WTC11 (cell line): ENCODE measurements around the gene NKD1.
A peak's percentile ranks its signal among the peaks of the same experiment; 100 is the strongest.

Experiments used
- CTCF ChIP-seq: fragments of 200-600 bp; IDR thresholded peaks from 2 replicates; pipeline ENCODE4 v1.8.0; 2022; ENCODE audit warnings: antibody characterized with exemption
- ELF4 ChIP-seq: sonication (generic); formaldehyde crosslinking; IDR thresholded peaks from 2 replicates; pipeline ENCODE4 v1.8.1; 2022; ENCODE audit warnings: low read depth, mild to moderate bottlenecking, moderate library complexity, missing genetic modification reagents
- MAX ChIP-seq: sonication (generic); formaldehyde crosslinking; IDR thresholded peaks from 2 replicates; pipeline ENCODE4 v1.8.0; 2022; ENCODE audit warnings: mild to moderate bottlenecking, missing genetic modification reagents
- NR1H2 ChIP-seq: sonication (generic); formaldehyde crosslinking; IDR thresholded peaks from 2 replicates; pipeline ENCODE4 v1.9.0; 2021; ENCODE audit warnings: mild to moderate bottlenecking, moderate library complexity, missing genetic modification reagents
- SMAD4 ChIP-seq: sonication (generic); formaldehyde crosslinking; IDR thresholded peaks from 2 replicates; pipeline ENCODE4 v1.8.0; 2022; ENCODE audit warnings: mild to moderate bottlenecking, missing genetic modification reagents
- TP53 ChIP-seq: sonication (generic); formaldehyde crosslinking; IDR thresholded peaks from 2 replicates; pipeline ENCODE4 v1.8.1; 2023; ENCODE audit warnings: mild to moderate bottlenecking, missing genetic modification reagents
- TF ChIP-seq, protein P1 (sequence below): sonication (generic); formaldehyde crosslinking; IDR thresholded peaks from 2 replicates; pipeline ENCODE4 v1.8.1; 2022; ENCODE audit warnings: mild to moderate bottlenecking, missing genetic modification reagents, moderate library complexity, borderline replicate concordance
- TF ChIP-seq, protein P2 (sequence below): fragments of 250-450 bp; sonication (Bioruptor Pico); IDR thresholded peaks from 2 replicates; pipeline ENCODE4 v1.9.0; 2021; ENCODE audit warnings: mild to moderate bottlenecking, borderline replicate concordance

- TF ChIP-seq CTCF (peak; percentile 86), NR1H2 (CRISPR knock-in tag) (no peak), TP53 (no peak), SMAD4 (CRISPR knock-in tag) (no peak), MAX (CRISPR knock-in tag) (no peak), ELF4 (CRISPR knock-in tag) (no peak)
- TF ChIP-seq, protein P1, sequence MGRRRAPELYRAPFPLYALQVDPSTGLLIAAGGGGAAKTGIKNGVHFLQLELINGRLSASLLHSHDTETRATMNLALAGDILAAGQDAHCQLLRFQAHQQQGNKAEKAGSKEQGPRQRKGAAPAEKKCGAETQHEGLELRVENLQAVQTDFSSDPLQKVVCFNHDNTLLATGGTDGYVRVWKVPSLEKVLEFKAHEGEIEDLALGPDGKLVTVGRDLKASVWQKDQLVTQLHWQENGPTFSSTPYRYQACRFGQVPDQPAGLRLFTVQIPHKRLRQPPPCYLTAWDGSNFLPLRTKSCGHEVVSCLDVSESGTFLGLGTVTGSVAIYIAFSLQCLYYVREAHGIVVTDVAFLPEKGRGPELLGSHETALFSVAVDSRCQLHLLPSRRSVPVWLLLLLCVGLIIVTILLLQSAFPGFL (CRISPR knock-in tag): no peak
- TF ChIP-seq, protein P2, sequence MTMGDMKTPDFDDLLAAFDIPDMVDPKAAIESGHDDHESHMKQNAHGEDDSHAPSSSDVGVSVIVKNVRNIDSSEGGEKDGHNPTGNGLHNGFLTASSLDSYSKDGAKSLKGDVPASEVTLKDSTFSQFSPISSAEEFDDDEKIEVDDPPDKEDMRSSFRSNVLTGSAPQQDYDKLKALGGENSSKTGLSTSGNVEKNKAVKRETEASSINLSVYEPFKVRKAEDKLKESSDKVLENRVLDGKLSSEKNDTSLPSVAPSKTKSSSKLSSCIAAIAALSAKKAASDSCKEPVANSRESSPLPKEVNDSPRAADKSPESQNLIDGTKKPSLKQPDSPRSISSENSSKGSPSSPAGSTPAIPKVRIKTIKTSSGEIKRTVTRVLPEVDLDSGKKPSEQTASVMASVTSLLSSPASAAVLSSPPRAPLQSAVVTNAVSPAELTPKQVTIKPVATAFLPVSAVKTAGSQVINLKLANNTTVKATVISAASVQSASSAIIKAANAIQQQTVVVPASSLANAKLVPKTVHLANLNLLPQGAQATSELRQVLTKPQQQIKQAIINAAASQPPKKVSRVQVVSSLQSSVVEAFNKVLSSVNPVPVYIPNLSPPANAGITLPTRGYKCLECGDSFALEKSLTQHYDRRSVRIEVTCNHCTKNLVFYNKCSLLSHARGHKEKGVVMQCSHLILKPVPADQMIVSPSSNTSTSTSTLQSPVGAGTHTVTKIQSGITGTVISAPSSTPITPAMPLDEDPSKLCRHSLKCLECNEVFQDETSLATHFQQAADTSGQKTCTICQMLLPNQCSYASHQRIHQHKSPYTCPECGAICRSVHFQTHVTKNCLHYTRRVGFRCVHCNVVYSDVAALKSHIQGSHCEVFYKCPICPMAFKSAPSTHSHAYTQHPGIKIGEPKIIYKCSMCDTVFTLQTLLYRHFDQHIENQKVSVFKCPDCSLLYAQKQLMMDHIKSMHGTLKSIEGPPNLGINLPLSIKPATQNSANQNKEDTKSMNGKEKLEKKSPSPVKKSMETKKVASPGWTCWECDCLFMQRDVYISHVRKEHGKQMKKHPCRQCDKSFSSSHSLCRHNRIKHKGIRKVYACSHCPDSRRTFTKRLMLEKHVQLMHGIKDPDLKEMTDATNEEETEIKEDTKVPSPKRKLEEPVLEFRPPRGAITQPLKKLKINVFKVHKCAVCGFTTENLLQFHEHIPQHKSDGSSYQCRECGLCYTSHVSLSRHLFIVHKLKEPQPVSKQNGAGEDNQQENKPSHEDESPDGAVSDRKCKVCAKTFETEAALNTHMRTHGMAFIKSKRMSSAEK: no peak
These were observed 38.5 kb upstream of the NKD1 start for GRCh38 chr16:50509521-50510341.
